Epithelial cell of proximal tubule (primary cell): Measurements from ENCODE around the gene RAD51B. TPM values are rescaled to one million over a fixed set of nuclear protein-coding genes. Genes with fewer than 3 reads are reported as not detected.

Experiments
- DNase-seq: peaks from one replicate; pipeline ENCODE4 v3.0.0-alpha.2; 2011; ENCODE audit warnings: low read depth
- H3K4me3 ChIP-seq: 2 replicates; pipeline ENCODE4 v1.5.1; 2011; ENCODE audit warnings: low read depth, mild to moderate bottlenecking, low read length
- total RNA-seq: library from RNA; depleted of rRNA; stranded (reverse); fragments of >200 nt; gene quantifications from 2 replicates; pipeline ENCODE4 v1.2.3, GENCODE V29; 2015
- TF ChIP-seq, protein P1 (sequence below): conservative IDR thresholded peaks from 2 replicates; pipeline ENCODE4 v1.5.1; 2012; ENCODE audit warnings: low read depth, mild to moderate bottlenecking, low read length

The RAD51B gene
- total RNA-seq, 1 donor from 2014 or later: 6.3 TPM

DNA sequence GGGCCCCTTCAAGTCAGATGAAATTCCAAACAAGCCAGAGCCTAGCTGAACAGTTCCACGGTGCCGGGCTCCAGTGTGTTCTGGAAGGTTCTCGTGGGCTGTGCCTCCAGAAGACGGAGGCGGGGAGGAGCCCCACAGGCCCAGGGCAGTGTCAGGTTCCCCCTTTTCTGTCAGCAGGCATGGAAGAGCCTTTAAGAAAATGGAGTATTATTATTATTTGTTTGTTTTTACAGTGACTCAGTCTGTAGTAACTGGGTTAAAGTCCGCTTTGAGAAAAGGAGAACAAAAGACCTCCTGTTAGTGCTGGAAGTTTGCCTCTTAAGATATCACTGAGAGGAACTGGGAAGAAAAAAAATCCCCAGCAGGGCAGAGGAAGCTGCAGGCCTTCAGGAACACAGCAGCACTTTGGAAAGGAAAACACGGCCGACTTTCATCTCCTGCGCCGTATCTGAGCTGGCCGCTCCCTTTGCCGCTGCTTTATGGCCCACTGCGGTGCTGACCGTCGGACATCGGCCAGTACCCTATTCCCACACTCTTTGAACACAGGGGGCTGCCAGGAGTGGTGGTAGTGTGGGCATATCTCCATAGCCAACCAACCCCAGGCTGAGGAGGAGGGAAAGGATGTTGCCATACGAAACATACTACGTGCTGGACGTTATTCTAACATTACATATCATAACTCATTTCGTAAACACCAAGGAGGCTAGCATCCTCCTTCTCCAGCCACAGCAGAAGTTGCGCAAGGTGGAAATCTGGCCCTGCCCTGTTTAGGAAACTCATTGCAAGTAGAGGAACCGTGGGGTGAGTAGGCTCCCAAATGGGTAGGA lies 779.3 kb downstream of the RAD51B start:
- H3K4me3 ChIP-seq: no peak overlapping the region
- peak; percentile 73 for DNase-seq
- TF ChIP-seq, protein P1, sequence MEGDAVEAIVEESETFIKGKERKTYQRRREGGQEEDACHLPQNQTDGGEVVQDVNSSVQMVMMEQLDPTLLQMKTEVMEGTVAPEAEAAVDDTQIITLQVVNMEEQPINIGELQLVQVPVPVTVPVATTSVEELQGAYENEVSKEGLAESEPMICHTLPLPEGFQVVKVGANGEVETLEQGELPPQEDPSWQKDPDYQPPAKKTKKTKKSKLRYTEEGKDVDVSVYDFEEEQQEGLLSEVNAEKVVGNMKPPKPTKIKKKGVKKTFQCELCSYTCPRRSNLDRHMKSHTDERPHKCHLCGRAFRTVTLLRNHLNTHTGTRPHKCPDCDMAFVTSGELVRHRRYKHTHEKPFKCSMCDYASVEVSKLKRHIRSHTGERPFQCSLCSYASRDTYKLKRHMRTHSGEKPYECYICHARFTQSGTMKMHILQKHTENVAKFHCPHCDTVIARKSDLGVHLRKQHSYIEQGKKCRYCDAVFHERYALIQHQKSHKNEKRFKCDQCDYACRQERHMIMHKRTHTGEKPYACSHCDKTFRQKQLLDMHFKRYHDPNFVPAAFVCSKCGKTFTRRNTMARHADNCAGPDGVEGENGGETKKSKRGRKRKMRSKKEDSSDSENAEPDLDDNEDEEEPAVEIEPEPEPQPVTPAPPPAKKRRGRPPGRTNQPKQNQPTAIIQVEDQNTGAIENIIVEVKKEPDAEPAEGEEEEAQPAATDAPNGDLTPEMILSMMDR: no peak

DNA sequence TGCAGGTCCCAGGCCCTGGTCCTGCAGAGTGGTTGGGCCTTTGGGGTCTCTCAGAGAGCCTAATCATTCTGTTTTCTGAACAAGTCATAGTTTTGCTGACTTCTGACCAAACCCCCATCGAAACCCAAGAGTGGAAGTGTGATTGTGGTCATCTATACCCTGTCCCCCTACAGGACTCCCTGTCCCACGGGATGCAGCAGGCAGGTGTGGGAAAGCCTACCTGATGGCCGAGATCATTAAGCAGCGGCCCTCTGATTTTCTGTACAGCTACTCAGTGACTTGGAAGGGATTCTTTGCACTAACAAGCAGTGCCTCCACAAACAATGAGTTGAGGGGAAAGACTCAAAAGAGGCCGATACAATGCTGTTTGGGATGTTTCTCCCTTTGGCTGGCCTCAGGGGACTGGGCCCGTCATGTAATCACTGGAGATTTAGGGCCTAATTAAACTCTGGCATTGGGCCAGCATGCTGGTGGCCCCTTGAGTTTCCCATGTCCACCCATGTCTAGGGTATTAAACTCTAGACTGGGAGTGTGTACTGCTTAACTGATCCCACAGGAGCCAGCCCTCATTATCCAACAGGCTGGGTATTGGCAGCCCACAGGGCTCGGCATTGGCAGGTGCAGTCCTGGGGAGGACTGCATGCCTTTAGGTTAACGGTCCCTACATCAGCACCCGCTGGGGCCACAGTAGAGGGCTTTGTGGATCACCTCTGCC lies 780.5 kb downstream of the RAD51B start:
- DNase-seq: no peak
- TF ChIP-seq, protein P1: no peak
- no peak overlapping the region for H3K4me3 ChIP-seq

DNA sequence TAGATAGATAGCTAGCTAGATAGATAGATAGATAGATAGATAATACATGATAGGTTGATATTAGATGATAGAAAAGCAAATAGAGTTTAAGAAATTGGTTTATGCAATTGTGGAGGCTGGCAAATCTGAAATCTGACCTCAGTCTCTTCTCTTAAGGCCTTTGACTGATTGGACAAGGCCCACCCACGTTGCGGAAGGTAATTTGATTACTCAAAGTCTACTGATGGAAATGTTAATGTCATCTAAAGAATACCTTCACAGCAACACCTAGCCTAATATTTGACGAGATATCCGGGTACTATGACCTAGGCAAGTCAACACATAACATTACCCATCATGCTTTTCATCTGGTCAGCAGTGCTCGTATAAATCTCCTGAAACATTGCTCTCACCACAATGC lies 782.9 kb downstream of the RAD51B start:
- no peak for DNase-seq
- TF ChIP-seq, protein P1: no peak
- H3K4me3 ChIP-seq: no peak overlapping the region

DNA sequence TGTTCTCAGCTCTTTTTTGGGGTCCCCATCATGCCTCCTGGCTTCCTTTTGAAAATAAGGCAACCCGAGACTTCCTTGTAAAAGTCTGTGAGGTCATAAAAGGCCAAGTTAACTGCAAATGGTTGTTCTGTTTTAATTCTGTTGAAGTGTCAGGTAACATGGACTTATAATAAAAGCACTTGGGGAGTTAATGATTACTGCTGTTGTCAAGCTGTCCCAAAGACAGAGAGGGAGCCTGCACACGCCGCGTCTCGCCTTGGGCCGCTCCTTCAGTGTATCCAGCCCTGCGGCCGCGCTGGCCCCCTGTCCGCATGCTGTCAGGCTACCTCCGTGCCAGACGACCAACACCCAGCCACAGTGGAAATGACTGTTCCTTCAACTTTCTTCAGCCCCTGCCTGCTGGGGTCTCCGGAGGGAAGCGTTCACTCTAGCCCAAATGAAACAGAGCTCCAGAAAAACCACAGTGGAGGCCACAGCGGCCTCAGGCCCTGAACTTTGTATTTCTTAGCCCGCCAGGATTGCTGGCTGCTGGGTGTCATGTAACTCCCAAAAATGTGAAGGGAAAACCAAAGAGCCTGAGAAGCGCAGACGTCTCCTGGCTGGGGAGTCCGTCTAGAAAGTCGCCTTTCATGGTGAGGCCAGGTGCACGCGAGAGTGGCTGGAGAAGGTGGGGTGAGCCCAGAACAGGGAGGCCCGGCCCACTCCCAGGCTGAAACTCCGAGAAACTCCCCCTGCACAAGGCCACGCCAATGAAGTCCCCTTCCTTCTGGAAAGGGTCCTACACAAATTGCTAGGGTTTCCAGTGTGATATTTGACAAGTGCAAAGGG lies 784.2 kb downstream of the RAD51B start:
- no peak for DNase-seq
- TF ChIP-seq, protein P1: no peak
- no peak overlapping the region for H3K4me3 ChIP-seq

DNA sequence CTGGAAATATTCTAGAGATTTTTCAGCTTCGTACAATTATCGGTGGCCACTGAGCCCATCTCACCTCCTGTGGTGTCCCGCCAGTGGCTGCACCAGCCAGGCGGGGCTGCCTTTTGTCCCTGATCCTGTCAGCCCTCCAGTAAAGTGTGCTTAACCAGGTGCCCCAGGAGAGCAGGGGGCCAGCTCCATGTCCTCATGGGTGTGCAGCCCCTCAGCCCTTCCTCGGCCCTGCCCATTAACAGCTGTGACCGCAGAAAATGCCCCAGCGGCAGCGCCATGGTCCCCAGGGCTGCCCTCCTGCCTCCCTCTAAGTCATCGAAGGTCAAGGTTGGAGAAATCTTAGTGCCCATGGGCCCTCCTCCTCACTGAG lies 784.8 kb downstream of the RAD51B start:
- no peak overlapping the region for H3K4me3 ChIP-seq
- TF ChIP-seq, protein P1: no peak
- DNase-seq: no peak

DNA sequence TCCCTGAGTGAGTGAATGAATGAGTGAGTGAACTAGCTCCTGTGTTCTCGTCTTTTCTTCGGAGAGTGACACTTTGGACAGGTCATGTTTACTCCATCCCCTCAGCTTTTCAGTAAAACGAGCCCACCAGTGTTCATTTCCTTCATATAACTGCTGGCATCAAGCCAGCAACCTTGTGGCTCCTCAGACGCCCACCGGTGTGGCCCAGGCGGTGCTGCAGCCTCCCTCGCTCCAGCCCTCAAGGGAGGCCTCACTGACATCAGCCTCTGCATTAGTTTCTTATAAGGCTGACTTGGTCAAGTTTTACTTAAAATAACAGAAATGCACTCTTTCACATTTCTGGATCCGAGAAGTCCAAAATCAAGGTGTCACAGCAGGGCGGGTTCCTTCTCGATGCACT lies 785.2 kb downstream of the RAD51B start:
- H3K4me3 ChIP-seq: no peak overlapping the region
- TF ChIP-seq, protein P1: no peak
- DNase-seq: no peak
